H54 (cell line): ENCODE data around the gene CRHR2.

Experiments used
- DNase-seq: peaks from one replicate; pipeline ENCODE4 v3.0.0; 2011; ENCODE audit warnings: low spot score, mixed read lengths; ENCODE audit not compliant: insufficient read length
- FAIRE-seq: peaks from 3 replicates; lab custom pipeline; 2011; peaks lifted over from hg19 to GRCh38; lab: Jason Lieb, UNC
- POLR2A ChIP-seq: IDR thresholded peaks from 2 replicates; pipeline ENCODE4 v1.6.1; 2011; ENCODE audit warnings: low read depth, mild to moderate bottlenecking, low read length

The CRHR2 gene

GRCh38 chr7:30681815-30682211 is 443 bp downstream of the CRHR2 start:
- FAIRE-seq = no peak
- no peak for DNase-seq
- TF ChIP-seq POLR2A = no peak

GRCh38 chr7:30681331-30681797 is 892 bp downstream of the CRHR2 start:
- no peak for TF ChIP-seq POLR2A
- DNase-seq = no peak
- no peak for FAIRE-seq

GRCh38 chr7:30679664-30680063 is 2.6 kb downstream of the CRHR2 start:
- DNase-seq = no peak
- TF ChIP-seq POLR2A = no peak
- no peak for FAIRE-seq

GRCh38 chr7:30678805-30679204 is 3.5 kb downstream of the CRHR2 start:
- TF ChIP-seq POLR2A = no peak
- no peak for FAIRE-seq

GRCh38 chr7:30674876-30675275 is 7.4 kb downstream of the CRHR2 start:
- DNase-seq (no peak), FAIRE-seq (no peak)
- TF ChIP-seq POLR2A = no peak

More at GRCh38 chr7:30678805-30679204, 3.5 kb downstream of the CRHR2 start:
- DNase-seq = no peak

DNA sequence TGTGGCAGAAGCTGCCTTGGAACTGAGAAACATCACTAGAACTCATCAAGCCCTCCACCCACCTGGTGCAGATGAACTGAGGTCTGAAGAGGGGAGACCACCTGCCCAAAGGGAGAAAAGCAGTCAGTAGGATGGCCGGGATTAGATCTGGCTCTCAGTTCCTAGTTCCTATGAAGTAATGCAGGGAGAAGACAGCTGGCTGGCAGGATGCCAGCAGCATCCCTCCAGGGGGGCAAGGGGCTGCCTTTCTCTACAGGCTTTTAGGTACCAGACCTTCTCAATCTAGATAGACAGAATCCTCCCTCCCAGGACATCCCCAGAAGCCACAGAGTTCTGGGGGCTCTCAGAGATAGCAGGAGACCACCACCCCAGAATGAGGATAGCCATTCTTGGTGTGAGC is 7.8 kb downstream of the CRHR2 start:
- no peak for FAIRE-seq
- DNase-seq = no peak
- no peak for TF ChIP-seq POLR2A

DNA sequence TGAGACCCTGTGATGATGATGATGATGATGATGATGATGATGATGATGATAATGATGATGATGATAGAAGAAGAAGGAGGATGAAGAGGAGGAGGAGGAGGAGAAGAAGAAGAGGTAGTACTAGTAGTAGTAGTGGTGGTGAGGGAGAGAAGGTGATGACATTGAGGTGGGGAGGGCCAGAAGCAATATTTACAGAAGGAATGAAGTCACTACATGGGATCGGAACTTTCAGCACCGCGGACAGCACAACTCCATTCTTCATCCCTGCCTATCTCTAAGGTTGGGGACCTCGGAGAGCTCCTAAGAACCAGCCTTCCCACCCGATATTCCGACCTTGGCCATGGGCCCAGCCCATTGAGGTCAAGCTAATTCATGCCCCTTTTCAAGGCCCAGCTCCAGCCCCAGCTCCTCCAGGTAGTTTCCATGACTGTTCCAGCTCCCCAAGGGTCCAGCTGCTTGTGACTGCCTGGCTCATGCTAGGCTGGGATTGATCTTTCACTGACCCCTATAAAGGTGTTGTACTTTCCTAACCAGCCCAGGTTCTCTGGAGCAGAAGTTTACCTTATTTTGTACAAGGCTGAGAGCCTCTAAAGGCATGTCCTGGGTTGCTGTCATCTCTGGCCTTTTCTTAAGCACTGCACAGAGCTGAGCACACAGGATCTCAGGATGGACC is 10.3 kb downstream of the CRHR2 start:
- peak; percentile 85 for DNase-seq
- no peak for FAIRE-seq
- TF ChIP-seq POLR2A = no peak

- no peak for FAIRE-seq
- TF ChIP-seq POLR2A = no peak
Observed at GRCh38 chr7:30668102-30668501, 14.2 kb downstream of the CRHR2 start.

DNA sequence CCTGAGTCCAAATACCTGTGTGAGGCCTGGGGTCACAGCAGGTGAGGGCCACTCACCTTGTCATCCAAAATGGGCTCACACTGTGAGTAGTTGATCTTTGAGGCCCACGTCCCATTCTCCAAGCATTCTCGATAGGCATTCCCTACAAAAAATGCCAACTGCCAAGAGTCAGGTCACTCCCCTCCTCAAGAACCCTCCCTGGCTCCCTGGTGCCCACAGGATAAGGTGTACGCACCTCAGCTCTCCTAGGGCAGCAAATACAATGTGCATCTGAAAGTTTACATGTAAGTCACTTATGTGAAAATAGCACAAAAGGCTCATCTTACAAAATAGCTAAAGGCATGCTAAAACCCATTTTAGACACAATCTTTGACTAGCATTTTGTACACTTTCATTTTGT is 15.1 kb downstream of the CRHR2 start:
- no peak for TF ChIP-seq POLR2A
- DNase-seq (no peak), FAIRE-seq (no peak)

More at GRCh38 chr7:30668102-30668501, 14.2 kb downstream of the CRHR2 start:
- DNase-seq = no peak

GRCh38 chr7:30665449-30665848 is 16.8 kb downstream of the CRHR2 start:
- no peak for TF ChIP-seq POLR2A
- FAIRE-seq (no peak), DNase-seq (no peak)

GRCh38 chr7:30665043-30665442 is 17.2 kb downstream of the CRHR2 start:
- FAIRE-seq = no peak
- no peak for DNase-seq
- no peak for TF ChIP-seq POLR2A

- no peak for FAIRE-seq
Observed at GRCh38 chr7:30664184-30664885, 17.9 kb downstream of the CRHR2 start.

DNA sequence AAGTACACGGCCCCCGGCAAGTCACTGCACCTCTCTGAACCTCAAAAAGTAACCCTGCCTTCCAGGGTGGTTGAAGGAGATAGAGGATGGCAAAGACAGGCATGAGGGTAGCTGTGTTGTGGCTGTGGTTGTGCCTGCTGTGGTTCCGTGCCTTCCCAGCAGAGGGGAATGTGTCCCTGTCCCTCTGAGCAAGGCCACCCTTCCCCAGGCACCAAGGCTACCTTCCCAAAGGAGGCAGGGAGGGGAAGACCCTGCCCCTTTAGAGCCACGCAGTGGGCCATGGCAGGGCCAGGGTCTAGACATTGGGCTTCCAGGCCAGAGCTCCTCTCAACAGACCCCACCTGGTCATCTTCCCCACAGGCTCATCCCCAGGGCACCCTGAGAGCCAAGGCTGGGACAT is 18.8 kb downstream of the CRHR2 start:
- FAIRE-seq = no peak
- DNase-seq = no peak
- TF ChIP-seq POLR2A = no peak

More at GRCh38 chr7:30664184-30664885, 17.9 kb downstream of the CRHR2 start:
- DNase-seq = no peak
- TF ChIP-seq POLR2A = no peak

- FAIRE-seq (no peak), DNase-seq (no peak)
- TF ChIP-seq POLR2A = no peak
Observed at GRCh38 chr7:30662431-30662939, 19.8 kb downstream of the CRHR2 start.
